Endometrium (tissue), 2 donors: ENCODE data around the gene NFAT5.

Source experiments
- FAIRE-seq: peaks from 2 replicates; lab custom pipeline; 2012; peaks lifted over from hg19 to GRCh38; lab: Jason Lieb, UNC
- donor health status: control.
- donor health status: control.

Gene NFAT5

GRCh38 chr16:69741519-69741918 lies 175.8 kb downstream of the NFAT5 start:
- no peak for FAIRE-seq

- no peak for FAIRE-seq
Observed at GRCh38 chr16:69741951-69742904, 176.5 kb downstream of the NFAT5 start.

- FAIRE-seq: no peak
Observed at GRCh38 chr16:69744363-69745231, 178.8 kb downstream of the NFAT5 start.

- no peak for FAIRE-seq
Observed at GRCh38 chr16:69745232-69745612, 179.5 kb downstream of the NFAT5 start.

GRCh38 chr16:69745959-69746358 lies 180.2 kb downstream of the NFAT5 start:
- FAIRE-seq: no peak

GRCh38 chr16:69747115-69747514 lies 181.3 kb downstream of the NFAT5 start:
- FAIRE-seq: no peak

GRCh38 chr16:69748694-69749345 lies 183.1 kb downstream of the NFAT5 start:
- no peak for FAIRE-seq

GRCh38 chr16:69754143-69754468 lies 188.3 kb downstream of the NFAT5 start:
- no peak for FAIRE-seq
